Activated naive CD4-positive, alpha-beta T cell treated with anti-CD3 and anti-CD28 coated beads, Interleukin-2, amount 50 U/mL, for 16 hours (primary cell): Measurements from ENCODE around the gene ODR4.
"Not testable (repeated sequence)": the region's sequence is repeated elsewhere in the genome, so short reads cannot be mapped to it uniquely, and the experiment has no call there.

Experiments
- DNase-seq: peaks from one replicate; pipeline ENCODE4 v3.0.0-alpha.2; 2020

ODR4 gene

GRCh38 chr1:186375152-186375928, at the start of gene ODR4, which contains the start of gene TPR:
ODR4 (plus strand) TSS chr1:186375838; CDS start chr1:186379786, 3,948 bp downstream.
TPR (minus strand) TSS chr1:186375253; CDS start chr1:186375028, 225 bp downstream.
- DNase-seq, result peak; percentile 97

GRCh38 chr1:186326009-186326408, 49.6 kb upstream of the ODR4 start:
- DNase-seq, result no peak

- DNase-seq, result no peak
These were observed 48.3 kb upstream of the ODR4 start for GRCh38 chr1:186327331-186327730.

GRCh38 chr1:186330758-186331157, 44.9 kb upstream of the ODR4 start:
- DNase-seq, result no peak

DNA sequence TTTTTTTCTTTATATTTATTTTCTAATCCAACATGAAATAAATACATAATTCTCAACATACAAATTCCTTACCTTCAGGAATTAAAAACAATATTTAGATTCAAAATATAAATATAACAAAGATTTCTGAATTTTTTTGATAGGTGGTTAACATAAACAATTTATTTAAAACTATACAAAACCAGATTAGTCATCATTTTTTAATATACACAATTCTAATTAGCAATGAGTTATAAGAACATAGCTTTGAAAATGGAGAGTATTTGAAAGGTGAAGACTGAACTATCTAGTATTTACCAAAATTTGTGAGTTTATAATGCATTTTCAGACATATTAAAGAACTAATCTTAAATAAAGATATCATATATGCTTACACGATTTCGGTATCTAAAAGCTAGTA, 38.1 kb upstream of the ODR4 start:
- no peak for DNase-seq

- DNase-seq, result no peak
These were observed 34.9 kb upstream of the ODR4 start for GRCh38 chr1:186340772-186341171.

DNA sequence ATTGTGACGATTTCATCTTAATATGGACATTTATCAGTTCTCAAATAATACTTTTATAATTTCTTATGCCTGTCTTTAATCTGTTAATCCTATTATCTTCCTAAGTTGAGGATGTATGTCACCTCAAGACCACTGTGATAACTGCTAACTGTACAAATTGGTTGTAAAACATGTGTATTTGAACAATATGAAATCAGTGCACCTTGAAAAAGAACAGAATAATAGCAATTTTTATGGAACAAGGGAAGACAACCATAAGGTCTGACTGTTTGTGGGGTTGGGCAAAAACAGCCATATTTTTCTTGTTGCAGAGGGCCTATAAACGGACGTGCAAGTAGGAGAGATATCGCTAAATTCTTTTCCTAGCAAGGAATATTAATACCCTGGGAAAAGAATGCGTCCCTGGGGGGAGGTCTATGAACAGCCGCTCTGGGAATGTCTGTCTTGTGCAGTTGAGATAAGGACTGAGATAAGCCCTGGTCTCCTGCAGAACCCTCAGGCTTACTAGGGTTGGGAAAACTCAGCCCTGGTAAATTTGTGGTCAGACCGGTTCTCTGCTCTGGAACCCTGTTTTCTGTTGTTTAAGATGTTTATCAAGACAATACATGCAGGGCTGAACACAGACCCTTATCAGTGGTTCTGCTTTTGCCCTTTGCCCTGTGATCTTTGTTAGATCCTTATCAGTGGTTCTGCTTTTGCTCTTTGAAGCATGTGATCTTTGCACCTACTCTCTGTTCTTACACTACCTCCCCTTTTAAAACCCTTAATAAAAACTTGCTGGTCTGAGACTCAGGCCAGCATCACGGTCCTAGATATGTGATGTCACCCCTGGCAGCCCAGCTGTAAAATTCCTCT, 27.6 kb upstream of the ODR4 start:
- not testable (repeated sequence) for DNase-seq

DNA sequence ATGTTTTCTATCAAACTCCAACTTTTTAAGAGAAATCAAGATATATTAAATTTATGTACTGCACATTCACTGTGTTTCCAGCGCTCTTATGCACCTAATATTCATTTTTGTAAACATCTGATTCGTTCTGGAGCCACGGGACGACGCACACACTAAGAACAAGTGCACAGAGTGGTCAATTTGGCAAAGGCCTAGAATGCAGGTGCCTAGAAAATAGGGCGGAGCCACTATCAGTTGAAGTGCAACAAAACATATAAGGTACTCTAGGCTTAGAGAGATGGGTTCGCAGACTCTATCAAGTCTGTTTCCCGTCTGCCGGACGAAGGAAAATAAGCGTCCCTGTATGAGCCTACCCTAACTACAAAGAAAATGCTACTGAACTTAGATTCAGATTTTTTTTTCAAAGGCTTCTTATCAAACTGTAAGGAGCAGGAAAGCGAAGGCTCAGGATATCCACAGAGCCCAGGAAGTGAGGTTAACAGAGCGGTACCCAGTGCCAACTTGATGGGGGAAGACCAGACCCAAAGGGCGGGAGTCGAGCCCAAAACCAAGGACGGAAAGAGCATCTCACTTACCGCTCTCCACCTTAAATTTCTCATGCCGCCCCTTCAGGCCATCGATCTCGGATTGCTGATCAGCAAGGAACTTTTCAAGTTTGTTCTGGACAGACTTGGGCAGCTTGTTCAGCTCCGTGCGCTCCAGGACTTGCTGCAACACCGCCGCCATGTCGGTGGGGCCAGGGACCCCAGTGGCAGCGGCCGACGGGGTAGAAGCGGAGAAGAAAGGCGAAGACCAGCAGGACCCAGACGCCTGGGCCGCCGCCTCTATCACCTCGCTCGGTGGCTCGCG, 1.1 kb upstream of the ODR4 start:
- peak; percentile 16 for DNase-seq

- DNase-seq, result no peak
These were observed 286 bp downstream of the ODR4 start for GRCh38 chr1:186375929-186376319.

DNA sequence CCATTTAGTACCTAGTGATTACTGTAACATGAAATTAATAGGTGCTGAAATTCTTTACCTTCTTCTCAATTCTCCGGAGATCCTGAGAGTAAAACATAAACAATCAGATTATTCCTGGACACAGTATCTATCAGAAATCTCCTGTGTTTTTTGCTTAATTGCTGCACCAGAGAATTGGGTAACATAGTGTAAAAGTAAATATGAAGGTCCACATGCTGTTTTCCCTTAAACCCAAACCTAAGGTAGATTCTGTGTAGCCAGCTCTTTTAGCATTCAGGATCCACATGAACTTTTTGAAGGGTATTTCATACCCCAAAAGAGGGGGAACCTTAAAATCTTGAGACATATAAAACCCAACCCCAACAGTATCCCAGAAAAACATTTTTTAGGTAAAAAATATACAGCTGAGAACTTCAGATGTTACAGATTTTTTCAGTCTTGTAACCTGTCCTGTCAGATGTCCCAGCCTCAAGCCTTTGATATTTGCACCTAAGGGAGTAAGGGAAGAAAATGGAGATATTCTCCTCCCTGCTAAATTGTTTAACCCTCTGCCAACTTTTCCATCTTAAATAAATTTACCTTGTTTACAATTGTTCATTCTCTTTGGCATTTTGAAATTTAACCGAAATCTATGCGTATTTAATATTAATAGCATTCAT, 11.2 kb downstream of the ODR4 start:
- no peak for DNase-seq

DNA sequence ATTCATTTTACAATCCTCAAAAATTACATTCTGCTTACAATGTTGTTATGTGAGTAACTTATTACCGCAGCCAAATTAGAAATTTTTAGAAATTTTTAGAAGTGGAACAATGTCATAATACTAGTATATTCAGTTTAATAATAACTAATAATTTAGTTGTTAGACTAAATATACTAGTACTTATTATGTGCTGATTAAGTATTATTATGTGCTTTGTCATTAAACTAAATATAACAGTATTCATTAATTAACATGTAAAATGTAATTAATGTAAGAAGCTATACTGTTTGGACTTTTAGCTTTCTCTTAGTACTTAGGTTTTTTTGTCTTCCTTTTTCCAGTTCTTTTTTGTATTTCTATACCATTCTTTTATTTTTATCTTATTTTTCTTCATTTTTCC, 15.3 kb downstream of the ODR4 start:
- DNase-seq, result no peak

DNA sequence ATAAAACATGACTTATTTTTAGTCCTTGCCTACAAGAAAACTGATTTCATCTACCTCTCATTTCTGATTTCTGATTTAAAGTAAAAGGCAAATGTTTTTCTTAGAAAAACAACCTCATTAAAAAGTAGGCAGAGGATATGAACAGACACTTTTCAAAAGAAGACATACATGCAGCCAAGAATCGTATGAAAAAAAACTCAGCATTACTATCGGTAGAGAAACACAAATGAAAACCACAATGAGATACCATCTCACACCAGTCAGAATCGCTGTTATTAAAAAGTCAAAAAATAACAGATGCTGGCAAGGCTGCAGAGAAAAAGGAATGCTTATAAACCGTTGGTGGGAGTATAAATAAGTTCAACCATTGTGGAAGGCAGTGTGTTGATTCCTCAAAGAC, 16.2 kb downstream of the ODR4 start:
- no peak for DNase-seq

GRCh38 chr1:186392711-186393110, 17.1 kb downstream of the ODR4 start:
- DNase-seq, result not testable (repeated sequence)

- DNase-seq, result not testable (repeated sequence)
These were observed 25.8 kb downstream of the ODR4 start for GRCh38 chr1:186401446-186401845.

DNA sequence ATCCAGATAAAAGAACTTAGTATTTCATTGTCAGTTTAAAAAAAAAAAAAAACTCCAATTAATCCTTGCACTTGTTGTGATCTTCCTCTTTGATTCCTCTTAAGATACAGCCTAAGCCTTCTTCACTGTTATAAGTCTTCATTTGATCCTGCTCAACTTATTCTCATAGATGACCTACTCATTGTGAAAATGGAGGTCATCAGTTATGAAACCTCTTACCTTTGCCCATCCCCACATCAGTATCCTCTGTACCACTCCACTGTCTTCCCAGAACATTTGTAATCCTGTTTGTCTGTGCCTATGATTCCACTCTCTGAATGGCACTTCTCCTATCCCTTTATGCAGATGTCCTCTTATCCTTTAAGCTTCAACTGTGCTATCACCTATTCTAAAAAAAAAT, 28.0 kb downstream of the ODR4 start:
- no peak for DNase-seq

DNA sequence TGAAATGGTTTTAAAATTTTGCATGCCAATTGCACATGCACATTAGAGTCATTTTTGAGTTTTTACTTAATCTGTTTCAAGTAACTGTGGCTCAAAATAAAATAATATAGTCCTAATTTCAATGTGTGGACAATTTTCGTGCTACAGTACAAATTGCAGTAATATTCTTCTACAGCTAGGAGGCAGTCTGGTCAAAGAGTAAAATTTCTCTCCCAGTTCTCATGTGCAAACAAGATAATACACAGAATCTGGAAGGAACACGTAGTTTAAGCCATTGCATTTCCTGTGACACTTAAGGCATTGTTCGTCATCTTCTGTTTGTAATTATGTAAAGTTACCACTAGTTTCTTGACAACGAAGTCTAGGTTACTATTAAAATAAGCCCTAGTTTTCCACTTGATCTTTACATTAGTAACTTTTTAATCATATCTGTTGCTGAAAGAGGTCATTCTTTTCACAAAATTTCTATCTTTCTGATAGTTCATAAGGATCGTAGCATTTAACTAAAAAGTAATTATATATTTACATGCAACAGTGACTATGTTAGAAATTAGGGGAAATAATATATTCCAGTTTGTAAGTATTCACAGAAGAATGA, 28.9 kb downstream of the ODR4 start:
- no peak for DNase-seq

DNA sequence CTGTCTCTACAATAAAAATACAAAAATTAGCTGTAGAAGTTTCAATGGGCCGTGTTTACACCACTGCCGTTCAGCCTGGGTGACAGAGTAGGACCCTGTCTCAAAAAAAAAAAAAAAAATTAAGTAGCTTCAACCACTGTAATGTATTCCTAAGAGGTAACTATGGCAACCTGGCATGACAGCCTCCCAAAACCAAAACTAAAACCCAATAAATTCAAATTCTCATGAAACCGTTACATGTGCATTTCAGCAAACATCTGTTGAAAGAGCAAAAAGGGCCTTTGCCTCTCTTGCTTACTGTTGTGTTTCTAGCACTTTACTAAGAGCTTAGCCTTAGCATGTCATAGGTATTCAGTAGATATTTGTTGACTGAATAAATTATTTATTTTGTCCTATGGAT, 33.5 kb downstream of the ODR4 start:
- DNase-seq, result no peak

DNA sequence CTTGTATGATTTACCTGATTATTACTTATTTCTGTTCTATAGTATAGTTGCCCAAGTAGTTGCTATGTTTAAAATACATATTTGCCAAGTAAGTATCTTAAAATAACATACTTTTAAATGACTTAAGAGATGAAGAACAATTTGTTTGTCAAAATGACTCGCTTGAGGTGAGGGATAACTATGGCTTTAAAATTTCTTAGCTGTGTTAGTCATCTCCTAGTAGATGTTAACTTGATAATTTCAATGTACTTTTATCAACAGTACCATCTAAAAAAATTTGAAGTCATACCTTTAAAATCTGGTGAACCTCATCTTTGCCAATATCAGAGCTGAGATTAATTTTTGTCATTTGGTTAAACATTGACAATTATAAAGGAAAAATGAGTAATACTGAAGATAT, 37.7 kb downstream of the ODR4 start:
- no peak for DNase-seq

- DNase-seq, result no peak
These were observed 42.9 kb downstream of the ODR4 start for GRCh38 chr1:186418503-186418902.

DNA sequence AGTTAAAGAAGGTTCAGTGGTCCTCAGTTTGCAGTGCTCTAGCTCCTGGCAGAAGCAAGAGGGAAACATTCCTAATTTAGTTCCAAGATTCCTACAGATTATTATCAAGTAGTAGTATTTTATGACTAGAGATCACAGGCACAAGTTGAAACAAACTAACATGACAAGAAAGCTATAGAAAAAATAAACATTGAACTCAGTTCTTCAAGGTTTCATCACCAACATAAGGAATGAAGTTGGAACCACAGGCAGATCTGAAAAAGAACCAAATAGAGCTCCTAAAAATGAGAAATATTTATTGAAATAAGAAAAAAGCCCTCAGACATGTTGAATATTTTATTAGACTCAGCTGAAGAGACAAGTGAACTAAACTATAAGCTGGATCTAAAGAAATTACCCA, 44.7 kb downstream of the ODR4 start:
- DNase-seq, result no peak

DNA sequence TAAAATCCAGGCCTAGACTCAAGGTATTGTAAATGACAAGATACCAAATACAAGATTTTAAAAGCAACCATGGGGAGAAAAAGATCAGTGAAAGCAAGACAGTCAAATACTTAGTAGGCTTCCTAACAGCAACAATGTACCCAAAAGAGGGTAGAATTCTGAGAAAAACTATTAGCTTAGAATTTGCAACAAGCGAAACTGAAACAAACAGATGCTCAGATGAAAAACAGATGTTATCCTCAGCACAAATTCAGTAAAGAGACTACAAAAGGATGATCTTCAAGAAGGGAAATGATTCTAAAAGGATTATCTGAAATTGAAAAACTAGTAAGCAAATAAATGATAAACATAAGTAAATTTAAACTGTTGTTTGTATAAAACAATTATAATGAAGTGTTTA, 45.3 kb downstream of the ODR4 start:
- no peak for DNase-seq

GRCh38 chr1:186421446-186421845, 45.8 kb downstream of the ODR4 start:
- no peak for DNase-seq
